Amniotic stem cell (primary cell): ENCODE data around the gene CRYBG3.
"Not testable (repeated sequence)": the region's sequence is repeated elsewhere in the genome, so short reads cannot be mapped to it uniquely, and the experiment has no call there.

Experiments
- DNase-seq: peaks from one replicate; lab custom pipeline; 2025; lab: John Stamatoyannopoulos, UW

The CRYBG3 gene

GRCh38 chr3:97821774-97822358, at the start of gene CRYBG3:
TSS of gene CRYBG3 (plus strand) at chr3:97822011. CDS start at chr3:97822207, 196 bp downstream.
- DNase-seq: peak; percentile 50

DNA sequence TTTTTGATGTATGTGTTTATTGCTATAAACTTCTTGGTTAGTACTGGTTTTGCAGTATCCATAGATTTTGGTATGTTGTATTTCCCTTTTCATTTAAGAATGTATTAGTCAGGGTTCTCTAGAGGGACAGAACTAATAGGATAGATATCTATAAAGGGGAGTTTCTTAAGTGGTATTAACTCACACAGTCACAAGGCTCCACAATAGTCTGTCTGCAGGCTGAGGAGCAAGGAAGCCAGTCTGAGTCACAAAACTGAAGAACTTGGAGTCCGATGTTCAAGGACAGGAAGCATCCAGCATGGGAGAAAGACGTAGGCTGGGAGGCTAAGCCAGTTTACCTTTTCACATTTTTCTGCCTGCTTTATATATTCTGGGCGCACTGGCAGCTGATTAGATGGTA, 48.9 kb upstream of the CRYBG3 start:
- no peak for DNase-seq

DNA sequence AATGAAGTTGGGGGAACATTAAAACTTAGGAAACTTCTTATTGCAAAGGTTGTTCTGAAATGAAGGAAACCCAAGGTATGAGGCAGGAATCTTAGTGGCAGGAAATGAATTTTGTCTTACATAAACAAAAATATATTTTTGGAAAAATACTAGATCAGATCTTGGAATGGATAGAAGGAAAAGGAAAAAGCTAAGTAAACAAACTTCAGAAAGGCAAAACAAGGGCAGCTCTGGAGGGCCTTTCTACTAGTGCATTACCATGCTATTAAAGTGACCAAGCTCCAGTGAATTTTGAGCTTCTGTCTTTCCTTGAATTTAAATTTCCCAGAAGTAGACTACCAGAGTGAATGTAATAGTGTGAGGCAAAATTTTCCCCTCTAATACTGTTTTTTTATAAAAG, 43.7 kb upstream of the CRYBG3 start:
- DNase-seq: no peak

- peak; percentile 46 for DNase-seq
Observed at GRCh38 chr3:97793420-97794019, 28.3 kb upstream of the CRYBG3 start.

DNA sequence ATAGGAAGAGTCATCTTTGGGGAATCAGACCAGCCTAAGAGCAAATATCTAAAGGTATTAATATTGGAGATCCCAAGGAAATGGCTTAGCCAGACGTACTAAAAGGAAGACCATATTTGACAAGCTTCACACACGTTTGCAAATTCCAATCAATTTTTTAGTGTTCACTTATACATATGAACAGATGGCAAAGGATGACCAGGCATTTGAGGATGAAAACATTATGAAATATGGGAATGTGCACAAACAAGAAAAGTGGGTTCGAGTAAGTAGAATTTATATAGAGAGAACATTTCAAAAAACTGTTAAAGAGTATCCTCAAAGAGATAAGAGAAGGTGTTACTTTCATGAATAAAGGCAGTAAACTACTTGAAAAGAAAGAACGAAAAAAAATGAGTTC, 25.9 kb upstream of the CRYBG3 start:
- DNase-seq: no peak

DNA sequence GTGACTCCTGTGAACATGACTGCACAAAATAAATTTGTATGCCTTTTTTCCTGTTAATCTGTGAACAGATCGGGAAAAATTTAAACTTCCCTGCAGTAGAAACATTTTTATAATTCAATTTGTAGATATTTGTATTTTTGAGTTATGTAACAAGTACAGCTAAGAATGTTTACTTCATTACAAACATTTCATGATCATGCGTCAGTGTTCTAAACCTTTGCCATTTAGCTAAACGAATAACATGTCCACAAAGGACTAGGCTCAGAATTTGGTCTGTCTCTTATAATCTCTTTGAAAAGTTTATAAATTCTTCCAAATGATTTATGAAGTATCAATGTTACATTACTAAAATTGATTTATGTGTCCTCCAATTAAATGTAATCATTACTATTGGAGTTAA, 17.3 kb upstream of the CRYBG3 start:
- DNase-seq: no peak

DNA sequence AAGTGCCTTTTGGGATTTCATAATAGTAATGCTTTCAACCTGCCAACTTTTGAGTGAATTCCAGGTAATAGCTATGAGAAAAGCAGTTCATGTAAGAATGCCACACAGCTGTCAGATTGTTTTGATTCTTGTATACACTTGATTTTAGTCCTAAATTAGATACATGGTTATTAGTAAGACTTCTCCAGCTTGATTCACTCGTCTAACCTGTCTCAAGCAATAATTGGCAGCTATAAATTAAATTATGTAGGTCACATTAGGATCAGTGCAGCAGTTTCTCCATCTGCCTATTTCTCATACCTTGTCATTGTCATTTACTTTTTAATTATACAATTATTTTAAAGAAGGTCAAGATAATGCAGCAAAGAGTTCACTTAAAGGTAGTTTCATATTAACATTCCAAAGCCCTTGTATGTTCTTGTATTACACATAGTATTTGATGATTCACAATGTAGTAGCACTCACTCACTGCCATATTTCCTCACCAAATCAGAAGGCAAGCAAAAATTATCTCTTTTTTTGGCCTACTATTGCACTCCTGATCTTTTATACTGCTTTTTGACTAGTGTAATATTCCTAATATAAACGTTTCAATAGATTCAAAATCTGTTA, 10.9 kb upstream of the CRYBG3 start:
- no peak for DNase-seq

- no peak for DNase-seq
Observed at GRCh38 chr3:97815149-97815917, 6.5 kb upstream of the CRYBG3 start.

GRCh38 chr3:97816811-97817210, 5.0 kb upstream of the CRYBG3 start:
- DNase-seq: no peak

DNA sequence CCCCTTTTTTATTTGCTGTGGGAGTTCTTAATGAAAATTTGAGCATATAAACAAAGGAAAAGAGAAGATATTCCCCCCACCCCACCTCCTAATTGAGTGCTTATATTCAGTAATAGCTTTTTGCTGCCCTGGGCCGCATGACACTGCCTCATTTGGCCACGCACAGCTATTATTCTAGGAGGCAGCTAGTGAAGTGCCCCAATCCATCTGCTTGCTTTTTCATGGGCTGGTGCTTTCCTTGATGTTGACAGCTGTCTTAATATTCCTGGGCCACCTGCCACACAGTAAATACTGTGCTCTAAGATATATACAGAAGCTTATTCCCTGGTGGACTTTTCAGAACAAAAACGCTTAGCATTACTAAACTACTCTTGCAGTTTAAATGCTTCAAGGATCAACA, 3.8 kb upstream of the CRYBG3 start:
- no peak for DNase-seq

- DNase-seq: no peak
Observed at GRCh38 chr3:97820780-97821179, 1.0 kb upstream of the CRYBG3 start.

GRCh38 chr3:97821287-97821773, 481 bp upstream of the CRYBG3 start:
- no peak for DNase-seq

GRCh38 chr3:97822359-97822775, 556 bp downstream of the CRYBG3 start:
- peak; percentile 50 for DNase-seq

- DNase-seq: no peak
Observed at GRCh38 chr3:97823046-97824004, 1.5 kb downstream of the CRYBG3 start.

- no peak for DNase-seq
Observed at GRCh38 chr3:97825101-97825500, 3.3 kb downstream of the CRYBG3 start.

DNA sequence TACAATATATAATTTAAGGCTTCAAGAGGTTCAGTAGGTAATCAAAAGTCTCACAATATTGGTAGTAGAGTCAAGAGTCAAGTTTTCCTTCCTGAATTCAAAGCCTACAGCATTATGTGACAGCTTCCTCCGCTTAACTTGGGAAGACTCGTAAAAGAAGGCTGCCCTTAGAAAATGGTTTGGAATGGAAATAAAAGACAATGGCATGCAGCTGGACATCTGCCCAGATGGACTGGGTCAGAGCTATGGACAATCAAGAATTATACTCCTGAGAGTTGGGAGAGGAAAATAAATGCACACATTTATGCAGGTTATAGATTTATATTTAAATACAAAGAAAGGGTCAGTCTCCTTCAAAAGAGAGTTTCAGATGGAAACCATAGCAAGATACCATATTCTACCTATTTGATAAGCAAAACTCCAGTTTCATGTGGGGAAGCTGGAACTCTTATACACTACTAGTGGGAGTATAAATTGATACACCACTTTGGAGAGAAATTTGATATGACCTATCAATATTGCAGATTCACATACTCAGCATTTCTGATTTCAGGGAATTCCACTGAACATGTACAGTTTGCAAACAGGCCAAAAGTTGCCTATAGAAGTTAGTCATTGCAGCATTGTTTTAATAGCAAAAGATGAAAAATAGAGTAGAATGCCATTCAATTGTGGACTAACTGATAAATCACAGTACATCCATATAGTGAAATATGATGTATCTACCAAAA, 6.1 kb downstream of the CRYBG3 start:
- no peak for DNase-seq

DNA sequence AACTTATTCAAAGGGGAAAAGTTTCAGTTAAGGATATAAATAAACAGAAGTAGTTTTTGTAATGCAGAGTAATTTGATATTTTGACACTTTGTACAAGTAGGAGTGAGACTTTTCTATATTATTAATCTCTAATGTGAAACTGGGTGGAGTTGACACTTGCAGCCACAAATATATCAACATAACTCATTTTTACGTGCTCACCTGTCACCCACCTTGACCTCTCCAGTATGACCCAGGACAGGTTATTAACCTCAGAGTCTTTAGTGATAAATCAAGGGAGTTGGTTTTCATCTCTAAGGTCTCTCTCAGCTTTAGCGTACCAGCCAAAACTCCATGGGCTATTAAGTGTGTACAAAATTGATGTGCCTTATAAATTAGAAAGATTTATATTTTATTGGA, 7.4 kb downstream of the CRYBG3 start:
- DNase-seq: no peak

DNA sequence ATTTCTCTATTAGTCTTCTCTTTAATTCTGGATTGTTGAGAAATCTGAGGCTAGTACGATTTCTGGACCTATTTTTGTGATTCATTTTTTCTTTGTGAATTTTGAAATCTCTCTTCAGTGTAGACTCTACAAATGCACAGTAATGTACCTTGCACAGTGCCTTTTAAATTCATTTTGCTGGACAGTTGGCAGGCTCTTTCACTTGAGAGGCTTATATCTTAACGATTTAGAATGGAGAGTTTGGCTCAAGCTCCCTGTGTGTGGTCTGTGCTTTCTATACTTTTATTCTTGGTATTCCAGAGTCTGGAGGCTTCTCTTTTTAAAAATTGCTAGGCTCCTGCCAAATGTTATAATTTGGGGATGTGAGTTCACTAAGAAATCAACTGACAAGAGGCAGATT, 8.8 kb downstream of the CRYBG3 start:
- no peak for DNase-seq

DNA sequence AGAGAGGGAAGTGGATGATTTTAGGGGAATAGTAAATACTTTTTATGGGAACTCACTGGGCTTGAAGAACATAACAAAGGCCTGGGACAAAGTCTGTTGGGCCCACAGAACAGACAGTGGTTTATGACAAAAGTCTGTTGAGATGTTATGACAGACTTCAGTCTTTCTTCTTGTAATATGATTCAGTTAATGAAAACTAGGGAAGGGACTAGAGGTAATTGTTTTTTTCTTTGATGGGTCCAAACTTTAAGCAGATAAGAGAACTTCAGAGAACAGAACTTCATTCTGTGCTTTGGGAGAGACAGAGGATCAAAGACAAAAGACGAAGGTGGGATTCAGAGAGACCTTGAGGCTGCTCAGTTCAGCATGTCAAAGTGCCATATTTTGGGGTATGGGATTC, 9.3 kb downstream of the CRYBG3 start:
- no peak for DNase-seq

DNA sequence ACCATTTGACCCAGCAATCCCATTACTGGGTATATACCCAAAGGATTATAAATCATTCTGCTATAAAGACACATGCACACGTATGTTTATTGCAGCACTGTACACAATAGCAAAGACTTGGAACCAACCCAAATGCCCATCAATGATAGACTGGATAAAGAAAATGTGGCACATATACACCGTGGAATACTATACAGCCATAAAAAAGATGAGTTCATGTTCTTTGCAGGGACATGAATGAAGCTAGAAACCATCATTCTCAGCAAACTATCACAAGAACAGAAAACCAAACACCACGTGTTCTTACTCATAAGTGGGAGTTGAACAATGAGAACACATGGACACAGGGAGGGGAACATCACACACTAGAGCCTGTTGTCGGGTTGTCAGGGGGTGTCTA, 11.4 kb downstream of the CRYBG3 start:
- DNase-seq: not testable (repeated sequence)

DNA sequence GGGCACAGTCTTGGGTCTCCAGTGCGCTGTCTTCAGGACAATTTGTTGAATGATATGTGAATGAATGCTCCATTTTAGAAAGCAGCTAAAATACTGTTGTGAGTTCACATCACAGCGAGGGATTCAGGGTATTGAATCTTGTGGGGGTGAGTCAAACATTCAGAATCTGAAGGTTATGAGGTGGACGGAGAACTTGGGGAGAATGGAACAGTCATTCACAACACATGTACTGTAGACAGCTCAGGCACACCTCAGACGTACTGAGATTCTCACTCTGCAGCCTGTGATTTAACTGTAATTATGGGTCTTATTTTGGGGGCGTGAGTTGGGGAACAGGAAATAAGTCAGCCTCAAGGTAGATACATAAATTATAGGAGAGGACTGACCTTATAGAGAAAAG, 13.9 kb downstream of the CRYBG3 start:
- DNase-seq: no peak
